Measurements from ENCODE around the gene CLIP3. TPM values are rescaled to one million over a fixed set of nuclear protein-coding genes. Genes with fewer than 3 reads are reported as not detected.

The CLIP3 gene
- total and polyA plus RNA-seq, 2 of the 13 experiments (the other 11 are each of a cell fraction or from before 2014, with no cell fraction given): 0.15 to 1.2 TPM

DNA sequence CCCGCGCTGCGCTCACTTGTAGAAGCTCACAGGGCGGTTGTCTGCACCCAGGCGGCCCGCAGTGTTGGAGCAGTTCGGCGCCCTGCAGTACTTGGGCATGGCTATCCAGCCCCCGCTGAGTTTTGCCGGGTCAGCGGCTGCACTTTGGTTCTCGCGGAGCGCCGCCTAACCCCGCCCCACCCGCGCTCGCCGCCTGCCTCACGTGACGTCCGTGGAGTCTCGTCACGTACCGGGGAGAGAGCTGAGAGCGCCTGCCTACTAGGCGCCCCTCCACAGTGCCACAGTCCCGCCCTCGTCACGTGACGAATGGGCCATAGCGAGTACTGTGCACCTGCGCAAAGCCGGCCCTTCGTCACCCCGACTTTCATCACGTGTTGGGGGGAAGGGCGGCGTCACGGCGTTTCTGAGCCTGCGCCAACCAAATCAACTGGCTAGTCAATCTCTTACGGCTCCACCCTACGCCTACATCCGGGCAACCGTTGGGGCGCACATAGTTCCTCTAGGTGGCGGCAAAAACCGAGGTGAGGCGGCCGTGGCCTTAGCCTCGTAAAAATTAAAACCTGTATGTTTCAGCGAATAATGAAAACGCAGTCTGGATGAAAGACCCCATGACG is 21.6 kb upstream of the CLIP3 start, which contains the start of gene THAP8 (continued):
- TF ChIP-seq SOX6 (IDR thresholded peaks at IDR 0.05) (no peak), SOX6 (CRISPR knock-in tag; IDR thresholded peaks at IDR 0.05) (peak; percentile 89), NCOA2 (CRISPR knock-in tag; IDR thresholded peaks at IDR 0.05) (peak; percentile 50; the same call in 1 of the 2 replicates), RFX5 (IDR thresholded peaks at IDR 0.05; ENCODE audit: low read depth, low read length) (no peak), KAT7 (CRISPR knock-in tag; IDR thresholded peaks at IDR 0.05; ENCODE audit: borderline replicate concordance) (peak; percentile 27; the same call in 1 of the 2 replicates), CENPX (CRISPR knock-in tag; IDR thresholded peaks at IDR 0.05) (no peak), EEA1 (CRISPR knock-in tag; IDR thresholded peaks at IDR 0.05; ENCODE audit: borderline replicate concordance) (no peak), EHMT2 (IDR thresholded peaks at IDR 0.05; ENCODE audit: borderline replicate concordance, low read depth, low read length) (no peak), KLF9 (CRISPR knock-in tag; IDR thresholded peaks at IDR 0.05; ENCODE audit: low read depth) (no peak; the same call in 1 of the 2 replicates), SRF (IDR thresholded peaks at IDR 0.05; ENCODE audit: low read depth, low read length) (no peak), ZNF552 (CRISPR knock-in tag; IDR thresholded peaks at IDR 0.05; ENCODE audit: borderline replicate concordance) (peak; percentile 89), ZNF180 (CRISPR knock-in tag; IDR thresholded peaks at IDR 0.05; ENCODE audit: borderline replicate concordance, low read depth) (0 out of 2 replicates have a peak, but pooled peaks have one; percentile 39), MAF1 (CRISPR knock-in tag; IDR thresholded peaks at IDR 0.05; ENCODE audit: borderline replicate concordance) (0 out of 2 replicates have a peak, but pooled peaks have one; percentile 29), NKX3-1 (CRISPR knock-in tag; IDR thresholded peaks at IDR 0.05) (peak; percentile 43), TBL1XR1 (IDR thresholded peaks at IDR 0.05; ENCODE audit: borderline replicate concordance, low read length, partially characterized antibody) (peak; percentile 16), FIP1L1 (IDR thresholded peaks at IDR 0.05; ENCODE audit: borderline replicate concordance, insufficient read depth, low read depth, low read length) (no peak), ZFP90 (CRISPR knock-in tag; IDR thresholded peaks at IDR 0.05; ENCODE audit: borderline replicate concordance) (peak; percentile 22; the same call in 1 of the 2 replicates), ATM (IDR thresholded peaks at IDR 0.05; ENCODE audit: borderline replicate concordance) (no peak), CBX2 (IDR thresholded peaks at IDR 0.05; ENCODE audit: low read depth, low read length) (no peak), CBX2 (CRISPR knock-in tag; IDR thresholded peaks at IDR 0.05; ENCODE audit: low read depth) (no peak), ZBTB7A (CRISPR knock-in tag; IDR thresholded peaks at IDR 0.05) (0 out of 2 replicates have a peak, but pooled peaks have one; percentile 18)
- TF ChIP-seq, protein P1, sequence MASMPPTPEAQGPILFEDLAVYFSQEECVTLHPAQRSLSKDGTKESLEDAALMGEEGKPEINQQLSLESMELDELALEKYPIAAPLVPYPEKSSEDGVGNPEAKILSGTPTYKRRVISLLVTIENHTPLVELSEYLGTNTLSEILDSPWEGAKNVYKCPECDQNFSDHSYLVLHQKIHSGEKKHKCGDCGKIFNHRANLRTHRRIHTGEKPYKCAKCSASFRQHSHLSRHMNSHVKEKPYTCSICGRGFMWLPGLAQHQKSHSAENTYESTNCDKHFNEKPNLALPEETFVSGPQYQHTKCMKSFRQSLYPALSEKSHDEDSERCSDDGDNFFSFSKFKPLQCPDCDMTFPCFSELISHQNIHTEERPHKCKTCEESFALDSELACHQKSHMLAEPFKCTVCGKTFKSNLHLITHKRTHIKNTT (CRISPR knock-in tag; IDR thresholded peaks at IDR 0.05): no peak; the same call in 1 of the 2 replicates
- TF ChIP-seq, protein P2, sequence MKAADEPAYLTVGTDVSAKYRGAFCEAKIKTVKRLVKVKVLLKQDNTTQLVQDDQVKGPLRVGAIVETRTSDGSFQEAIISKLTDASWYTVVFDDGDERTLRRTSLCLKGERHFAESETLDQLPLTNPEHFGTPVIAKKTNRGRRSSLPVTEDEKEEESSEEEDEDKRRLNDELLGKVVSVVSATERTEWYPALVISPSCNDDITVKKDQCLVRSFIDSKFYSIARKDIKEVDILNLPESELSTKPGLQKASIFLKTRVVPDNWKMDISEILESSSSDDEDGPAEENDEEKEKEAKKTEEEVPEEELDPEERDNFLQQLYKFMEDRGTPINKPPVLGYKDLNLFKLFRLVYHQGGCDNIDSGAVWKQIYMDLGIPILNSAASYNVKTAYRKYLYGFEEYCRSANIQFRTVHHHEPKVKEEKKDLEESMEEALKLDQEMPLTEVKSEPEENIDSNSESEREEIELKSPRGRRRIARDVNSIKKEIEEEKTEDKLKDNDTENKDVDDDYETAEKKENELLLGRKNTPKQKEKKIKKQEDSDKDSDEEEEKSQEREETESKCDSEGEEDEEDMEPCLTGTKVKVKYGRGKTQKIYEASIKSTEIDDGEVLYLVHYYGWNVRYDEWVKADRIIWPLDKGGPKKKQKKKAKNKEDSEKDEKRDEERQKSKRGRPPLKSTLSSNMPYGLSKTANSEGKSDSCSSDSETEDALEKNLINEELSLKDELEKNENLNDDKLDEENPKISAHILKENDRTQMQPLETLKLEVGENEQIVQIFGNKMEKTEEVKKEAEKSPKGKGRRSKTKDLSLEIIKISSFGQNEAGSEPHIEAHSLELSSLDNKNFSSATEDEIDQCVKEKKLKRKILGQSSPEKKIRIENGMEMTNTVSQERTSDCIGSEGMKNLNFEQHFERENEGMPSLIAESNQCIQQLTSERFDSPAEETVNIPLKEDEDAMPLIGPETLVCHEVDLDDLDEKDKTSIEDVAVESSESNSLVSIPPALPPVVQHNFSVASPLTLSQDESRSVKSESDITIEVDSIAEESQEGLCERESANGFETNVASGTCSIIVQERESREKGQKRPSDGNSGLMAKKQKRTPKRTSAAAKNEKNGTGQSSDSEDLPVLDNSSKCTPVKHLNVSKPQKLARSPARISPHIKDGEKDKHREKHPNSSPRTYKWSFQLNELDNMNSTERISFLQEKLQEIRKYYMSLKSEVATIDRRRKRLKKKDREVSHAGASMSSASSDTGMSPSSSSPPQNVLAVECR (CRISPR knock-in tag; IDR thresholded peaks at IDR 0.05; ENCODE audit: borderline replicate concordance): no peak; the same call in 1 of the 2 replicates
- TF ChIP-seq, protein P3, sequence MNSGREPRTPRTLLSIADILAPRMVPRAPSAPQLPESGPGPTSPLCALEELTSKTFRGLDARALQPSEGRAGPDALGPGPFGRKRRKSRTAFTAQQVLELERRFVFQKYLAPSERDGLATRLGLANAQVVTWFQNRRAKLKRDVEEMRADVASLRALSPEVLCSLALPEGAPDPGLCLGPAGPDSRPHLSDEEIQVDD (CRISPR knock-in tag; IDR thresholded peaks at IDR 0.05; ENCODE audit: borderline replicate concordance): no peak

Data from HepG2 (cell line).